ENCODE data around the gene CUEDC1.

- TF ChIP-seq POLR2A (IDR thresholded peaks at IDR 0.05; ENCODE audit: low read length) (no peak), GATA1 (IDR thresholded peaks at IDR 0.05; ENCODE audit: low read depth, low read length) (no peak)
Observed at GRCh38 chr17:57954397-57955182, 622 bp downstream of the CUEDC1 start.
